AG09309 (cell line): ENCODE measurements around the gene DCAF4.

ENCODE experiments used
- DNase-seq: peaks from one replicate; pipeline ENCODE4 v3.0.0-alpha.2; 2010; ENCODE audit warnings: low read depth
- H3K4me3 ChIP-seq: 2 replicates; pipeline ENCODE4 v1.5.1; 2011; ENCODE audit warnings: mild to moderate bottlenecking, low read depth, low read length, moderate library complexity; ENCODE audit not compliant: control insufficient read depth
- CTCF ChIP-seq: IDR thresholded peaks from 2 replicates; pipeline ENCODE4 v1.5.1; 2011; ENCODE audit warnings: mild to moderate bottlenecking, low read depth, low read length, inconsistent platforms; ENCODE audit not compliant: insufficient read depth, control insufficient read depth; ENCODE audit errors: missing control alignments

The DCAF4 gene

GRCh38 chr14:72962829-72963312 lies 36.6 kb downstream of the DCAF4 start:
- no peak overlapping the region for H3K4me3 ChIP-seq
- peak; percentile 52 for DNase-seq
- TF ChIP-seq CTCF: no peak

GRCh38 chr14:72965249-72965648 lies 39.0 kb downstream of the DCAF4 start:
- TF ChIP-seq CTCF: no peak

GRCh38 chr14:72966038-72966437 lies 39.8 kb downstream of the DCAF4 start:
- no peak for TF ChIP-seq CTCF
- DNase-seq: no peak
- H3K4me3 ChIP-seq: no peak overlapping the region

More at GRCh38 chr14:72965249-72965648, 39.0 kb downstream of the DCAF4 start:
- H3K4me3 ChIP-seq: no peak overlapping the region
- no peak for DNase-seq

- TF ChIP-seq CTCF: no peak
- H3K4me3 ChIP-seq: no peak overlapping the region
- no peak for DNase-seq
Observed at GRCh38 chr14:72968316-72968715, 42.1 kb downstream of the DCAF4 start.

GRCh38 chr14:72970058-72970630 lies 43.9 kb downstream of the DCAF4 start:
- DNase-seq: no peak
- no peak for TF ChIP-seq CTCF
- H3K4me3 ChIP-seq: no peak overlapping the region

- no peak for DNase-seq
- TF ChIP-seq CTCF: no peak
- no peak overlapping the region for H3K4me3 ChIP-seq
Observed at GRCh38 chr14:72970824-72971434, 44.7 kb downstream of the DCAF4 start.
